Mesodermal cell (in vitro differentiated cells): Measurements from ENCODE around the gene DOC2A.

Source experiments
- H3K27ac ChIP-seq: 2 replicates; pipeline ENCODE4 v1.7.0; 2013; ENCODE audit warnings: mild to moderate bottlenecking, low read depth, low read length, moderate library complexity; ENCODE audit not compliant: severe bottlenecking
- H3K36me3 ChIP-seq: 2 replicates; pipeline ENCODE4 v1.7.1; 2013; ENCODE audit warnings: mild to moderate bottlenecking, low read length, moderate library complexity; ENCODE audit not compliant: control insufficient read depth, insufficient read depth
- H3K4me1 ChIP-seq: one replicate; pipeline ENCODE4 v1.7.1; 2013; ENCODE audit warnings: mild to moderate bottlenecking, low read length; ENCODE audit not compliant: insufficient read depth, control insufficient read depth, poor library complexity, severe bottlenecking
- H3K4me3 ChIP-seq: 2 replicates; pipeline ENCODE4 v1.7.0; 2013; ENCODE audit warnings: low read length, control low read depth, mild to moderate bottlenecking; ENCODE audit not compliant: insufficient read depth, poor library complexity, severe bottlenecking; ENCODE audit errors: extremely low read depth
- H3K9me3 ChIP-seq: 2 replicates; pipeline ENCODE4 v1.7.1; 2013; ENCODE audit warnings: mild to moderate bottlenecking, low read length, moderate library complexity; ENCODE audit not compliant: control insufficient read depth
- WGBS, 2 experiments: methylation state at CpG; one replicate each; pipeline ENCODE4 v1.1.5; 2013; ENCODE audit warnings: missing lambda C conversion rate in 2 of 2; ENCODE audit not compliant: insufficient coverage in 2 of 2; 5-methylcytosine and 5-hydroxymethylcytosine counted together

Gene DOC2A

DNA sequence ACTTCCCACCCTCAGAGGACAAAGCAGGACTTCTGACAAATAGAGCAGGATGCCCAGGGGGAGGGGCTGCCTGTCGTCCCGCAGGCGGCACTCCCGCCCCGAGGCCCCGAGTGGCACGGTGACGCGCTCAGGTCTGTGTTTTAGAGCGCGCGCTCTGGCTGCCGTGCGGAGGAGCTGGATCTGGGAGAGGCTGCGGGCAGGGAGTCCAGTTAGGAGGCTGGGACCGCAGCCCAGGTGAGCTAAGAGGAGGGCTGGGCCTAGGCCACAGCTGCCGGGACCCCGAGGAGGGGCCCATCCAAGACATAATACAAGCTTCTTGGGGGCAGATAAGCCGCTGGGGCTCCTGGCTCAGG lies 6.4 kb downstream of the DOC2A start:
- no peak overlapping the region for H3K27ac ChIP-seq
- H3K9me3 ChIP-seq = no peaks in the 10 kb centered on the region
- peaks cover 36% of the 10 kb centered on the region for H3K36me3 ChIP-seq
- 92 to 93% methylated on average over 15 to 16 of the region's 19 CpGs for WGBS, 2 experiments
- no peaks in the 10 kb centered on the region for H3K4me1 ChIP-seq
- H3K4me3 ChIP-seq = no peak overlapping the region

- Histone ChIP-seq H3K4me1 (no peaks in the 10 kb centered on the region), H3K36me3 (peaks cover 37% of the 10 kb centered on the region), H3K4me3 (no peak overlapping the region), H3K9me3 (no peaks in the 10 kb centered on the region), H3K27ac (no peak overlapping the region)
- 94% methylated on average over 8 to 10 of the region's 17 CpGs for WGBS, 2 experiments
These were observed 7.0 kb downstream of the DOC2A start for GRCh38 chr16:30003670-30004423.

GRCh38 chr16:30002614-30003346 lies 8.0 kb downstream of the DOC2A start:
- peaks cover 39% of the 10 kb centered on the region for H3K36me3 ChIP-seq
- no peak overlapping the region for H3K27ac ChIP-seq
- H3K4me3 ChIP-seq = no peak overlapping the region
- WGBS, 2 experiments = 86 to 93% methylated on average over 11 to 19 of the region's 19 CpGs
- H3K9me3 ChIP-seq = no peaks in the 10 kb centered on the region
- H3K4me1 ChIP-seq = no peaks in the 10 kb centered on the region

DNA sequence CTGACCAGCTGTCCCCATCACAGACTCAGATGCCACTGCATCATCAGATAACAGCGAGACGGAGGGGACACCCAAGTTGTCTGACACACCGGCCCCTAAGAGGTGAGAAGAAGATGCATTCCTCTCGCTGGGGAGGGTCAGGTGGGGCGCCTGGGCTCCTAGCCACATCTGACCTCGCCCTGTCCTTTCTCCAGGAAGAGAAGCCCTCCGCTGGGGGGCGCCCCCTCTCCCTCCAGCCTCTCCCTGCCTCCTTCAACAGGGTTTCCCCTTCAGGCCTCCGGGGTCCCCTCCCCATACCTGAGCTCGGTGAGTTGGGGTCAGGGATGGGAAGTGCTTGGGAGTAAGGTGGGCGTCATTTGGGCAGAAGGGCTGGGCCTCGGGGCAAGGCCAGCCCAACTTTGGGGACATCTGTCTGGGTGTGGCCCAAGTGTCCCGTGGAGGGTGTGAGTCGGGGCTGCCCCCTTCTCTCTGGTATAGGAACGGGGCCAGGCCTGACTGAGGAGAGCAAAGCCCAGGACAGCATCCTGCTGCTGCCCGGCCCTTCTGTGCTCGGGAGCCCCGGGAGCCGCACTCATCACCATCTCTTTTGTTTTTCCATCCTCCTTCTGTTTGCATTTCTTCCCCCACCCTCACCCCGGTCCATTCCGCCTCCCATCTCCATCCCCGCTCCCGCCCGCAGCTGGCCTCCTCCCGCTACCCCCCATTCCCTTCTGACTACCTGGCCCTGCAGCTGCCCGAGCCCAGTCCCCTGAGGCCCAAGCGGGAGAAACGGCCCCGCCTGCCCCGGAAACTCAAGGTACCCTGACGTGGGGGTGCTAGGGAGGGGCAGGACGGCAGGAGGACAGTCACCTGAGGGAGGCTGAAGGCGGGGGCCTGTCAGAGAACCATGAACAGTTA lies 9.8 kb downstream of the DOC2A start:
- Histone ChIP-seq H3K9me3 (no peaks in the 10 kb centered on the region), H3K4me1 (no peaks in the 10 kb centered on the region), H3K36me3 (peaks cover 49% of the 10 kb centered on the region), H3K27ac (no peak overlapping the region), H3K4me3 (no peak overlapping the region)
- WGBS, 2 experiments = 84 to 89% methylated on average over 23 to 27 of the region's 33 CpGs

- 94 to 99% methylated on average over 6 of the region's 6 CpGs for WGBS, 2 experiments
- Histone ChIP-seq H3K4me3 (no peak overlapping the region), H3K9me3 (no peaks in the 10 kb centered on the region), H3K4me1 (peaks cover 3% of the 10 kb centered on the region), H3K27ac (no peak overlapping the region), H3K36me3 (peaks cover 40% of the 10 kb centered on the region)
These were observed 11.2 kb downstream of the DOC2A start for GRCh38 chr16:29999605-30000004.

DNA sequence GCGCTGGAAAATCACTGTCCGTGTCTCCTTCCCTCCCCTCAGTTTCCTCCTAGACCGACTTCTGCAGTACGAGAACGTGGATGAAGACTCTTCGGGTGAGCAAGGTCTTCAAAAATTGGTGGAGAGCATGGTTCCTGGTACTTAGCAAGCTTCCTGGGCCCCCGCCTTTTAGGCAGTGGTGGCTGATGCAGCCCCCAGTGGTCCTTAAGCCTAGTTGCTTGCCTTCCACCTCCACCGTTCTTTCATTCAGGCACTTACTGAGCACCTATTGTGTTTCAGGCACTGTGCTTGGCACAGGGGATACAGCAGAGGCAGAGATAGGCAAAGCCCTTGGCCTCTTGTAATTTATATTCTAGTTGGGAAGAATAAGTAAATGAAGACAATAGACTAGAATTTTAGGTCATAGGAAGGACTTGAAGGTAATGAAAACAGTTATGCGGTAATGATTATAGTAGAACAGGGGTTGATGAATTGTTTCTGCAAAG lies 14.0 kb downstream of the DOC2A start:
- WGBS, 2 experiments = 32 to 56% methylated on average over 6 to 9 of the region's 9 CpGs
- Histone ChIP-seq H3K9me3 (no peaks in the 10 kb centered on the region), H3K4me3 (peak overlapping the region; percentile 92), H3K36me3 (peaks cover 56% of the 10 kb centered on the region), H3K4me1 (peaks cover 5% of the 10 kb centered on the region), H3K27ac (no peak overlapping the region)

DNA sequence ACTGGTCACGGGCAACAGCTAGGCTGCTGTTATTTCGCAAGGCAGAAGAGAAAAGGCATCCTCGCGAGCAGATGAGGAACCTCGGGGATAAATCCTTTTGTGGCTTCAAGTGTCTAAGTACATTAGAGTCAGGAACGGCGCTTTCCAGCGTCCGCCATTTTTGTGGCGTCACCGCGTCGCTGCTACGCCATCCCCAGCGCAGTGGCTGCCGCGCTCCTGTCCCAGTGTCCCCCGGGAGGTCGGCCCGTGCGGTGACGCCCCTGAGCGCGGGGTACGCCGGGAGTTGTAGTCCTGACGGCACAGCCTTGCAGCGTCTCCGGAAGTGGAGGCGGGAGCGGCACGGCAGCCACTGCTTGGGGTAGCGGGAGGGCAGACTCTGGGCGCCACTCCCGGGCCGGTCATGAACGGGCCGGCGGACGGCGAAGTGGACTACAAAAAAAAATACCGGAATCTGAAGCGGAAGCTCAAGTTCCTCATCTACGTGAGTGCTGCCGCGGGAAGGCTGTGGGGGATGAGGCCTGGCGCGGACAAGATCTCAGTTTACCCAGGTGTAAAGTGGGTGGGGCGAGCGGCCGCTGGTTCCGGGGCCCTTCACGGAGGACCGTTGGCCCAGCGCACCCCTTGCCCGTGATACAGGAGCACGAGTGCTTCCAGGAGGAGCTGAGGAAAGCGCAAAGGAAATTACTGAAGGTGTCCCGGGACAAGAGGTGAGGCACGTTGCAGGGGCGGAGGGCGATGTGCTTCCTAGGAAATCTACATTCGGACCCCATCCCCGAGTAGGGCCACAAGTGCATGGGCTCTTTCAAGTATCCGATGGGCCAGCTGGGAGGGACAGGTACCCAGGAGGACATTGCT lies 14.7 kb downstream of the DOC2A start, which contains the start of gene INO80E:
TSS of gene INO80E (plus strand) at position 331 of the 855 bp plus-strand sequence. CDS start at position 401, 70 bp downstream.
- no peaks in the 10 kb centered on the region for H3K9me3 ChIP-seq
- peak within 1 kb of the TSS; percentile 83 for H3K27ac ChIP-seq
- peaks cover 56% of the 10 kb centered on the region for H3K36me3 ChIP-seq
- H3K4me3 ChIP-seq = peak within 1 kb of the TSS; percentile 92
- H3K4me1 ChIP-seq = peaks cover 5% of the 10 kb centered on the region
- 0 to 1% methylated on average over 65 of the region's 65 CpGs for WGBS, 2 experiments

- Histone ChIP-seq H3K4me3 (peak within 1 kb of the TSS; percentile 92), H3K27ac (peak within 1 kb of the TSS; percentile 83), H3K36me3 (peaks cover 56% of the 10 kb centered on the region), H3K9me3 (no peaks in the 10 kb centered on the region), H3K4me1 (peaks cover 5% of the 10 kb centered on the region)
- WGBS, 2 experiments = 0 to 1% methylated on average over 42 to 51 of the region's 53 CpGs
These were observed 15.4 kb downstream of the DOC2A start, which contains the start of gene HIRIP3 for GRCh38 chr16:29995324-29995910. HIRIP3 (minus strand) TSS chr16:29995617; CDS start chr16:29995605, 12 bp downstream.

DNA sequence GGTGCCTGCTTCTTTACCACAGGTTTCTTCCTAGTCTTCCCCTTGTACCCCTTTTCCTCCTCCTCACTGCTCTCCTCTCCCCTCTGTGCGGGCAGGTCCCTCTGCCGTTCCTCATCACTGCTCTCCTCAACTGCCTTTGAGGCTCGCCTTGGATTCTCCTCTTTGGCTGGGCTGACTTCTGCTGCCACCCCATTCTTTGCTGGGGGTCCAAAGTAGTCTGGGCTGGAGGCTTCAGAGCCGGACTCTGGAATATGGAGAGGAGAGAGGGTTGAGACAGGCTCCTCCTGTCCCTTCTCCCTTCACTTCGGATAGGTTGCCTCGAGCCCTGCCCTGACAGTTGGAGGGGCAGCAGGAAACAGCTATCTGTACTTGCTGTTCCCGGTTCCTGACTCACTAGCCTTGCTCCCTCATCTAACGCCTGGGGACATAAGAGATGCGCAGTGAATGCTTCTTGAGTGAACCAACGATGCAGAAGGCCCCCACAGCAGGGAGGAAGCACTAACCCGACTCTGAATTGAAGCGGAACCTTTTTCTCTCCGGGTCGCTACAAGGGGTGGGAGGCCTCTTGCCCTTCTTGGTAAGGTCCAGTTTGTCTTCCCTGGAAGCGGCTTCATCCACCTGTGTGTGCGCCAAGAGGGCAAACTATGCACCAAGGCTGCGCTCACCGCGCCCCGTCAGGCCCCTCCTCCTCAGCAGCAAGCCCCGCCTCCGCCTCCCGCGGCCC lies 16.1 kb downstream of the DOC2A start:
- Histone ChIP-seq H3K4me1 (peaks cover 5% of the 10 kb centered on the region), H3K27ac (peak overlapping the region; percentile 83), H3K9me3 (no peaks in the 10 kb centered on the region), H3K36me3 (peaks cover 58% of the 10 kb centered on the region), H3K4me3 (peak overlapping the region; percentile 92)
- 22 to 32% methylated on average over 20 to 24 of the region's 24 CpGs for WGBS, 2 experiments
